T-helper 1 cell treated with Interleukin-12 subunit alpha and Interleukin-12 subunit beta and Interleukin-4 antibody, amounts not matched to agents 30 ng/mL and 1 ng/mL, for 36 hours (primary cell): ENCODE measurements around the gene NCAM2. TPM values are rescaled to one million over a fixed set of nuclear protein-coding genes. Genes with fewer than 3 reads are reported as not detected.
"Not testable (repeated sequence)": the region's sequence is repeated elsewhere in the genome, so short reads cannot be mapped to it uniquely, and the experiment has no call there.

ENCODE experiments used
- intact Hi-C: fragments of 100-400 bp; cut with micrococcal nuclease; formaldehyde crosslinking; loops from one replicate; pipeline ENCODE4 v1.15.1; 2024
- total RNA-seq: library from RNA; stranded (reverse); gene quantifications from 2 replicates; pipeline ENCODE4 v1.2.3, GENCODE V29; 2022

Gene NCAM2
- total RNA-seq, 1 donor from 2014 or later, result not detected

- intact Hi-C loops, result no loop called here
Measured at GRCh38 chr21:21297211-21297610, 299.0 kb downstream of the NCAM2 start.

GRCh38 chr21:21301013-21301412 is 302.8 kb downstream of the NCAM2 start:
- intact Hi-C loops, result no loop called here

GRCh38 chr21:21309510-21309909 is 311.3 kb downstream of the NCAM2 start:
- intact Hi-C loops, result no loop called here

- intact Hi-C loops, result no loop called here
Measured at GRCh38 chr21:21324297-21324696, 326.1 kb downstream of the NCAM2 start.

- intact Hi-C loops, result no loop called here
Measured at GRCh38 chr21:21332492-21332891, 334.3 kb downstream of the NCAM2 start.

GRCh38 chr21:21341041-21341440 is 342.8 kb downstream of the NCAM2 start:
- intact Hi-C loops, result no loop called here

GRCh38 chr21:21345296-21345695 is 347.1 kb downstream of the NCAM2 start:
- intact Hi-C loops, result no loop called here

GRCh38 chr21:21345872-21346271 is 347.7 kb downstream of the NCAM2 start:
- intact Hi-C loops, result no loop called here

GRCh38 chr21:21366277-21366676 is 368.1 kb downstream of the NCAM2 start:
- intact Hi-C loops, result no loop called here

- intact Hi-C loops, result no loop called here
Measured at GRCh38 chr21:21367583-21367982, 369.4 kb downstream of the NCAM2 start.

- intact Hi-C loops, result loop anchor here (1.0 kb wide), 1 partner anchor 210 kb away; no protein-coding TSS in a partner anchor
Measured at GRCh38 chr21:21373969-21374368, 375.8 kb downstream of the NCAM2 start.

- intact Hi-C loops, result no loop called here
Measured at GRCh38 chr21:21383126-21383525, 384.9 kb downstream of the NCAM2 start.

GRCh38 chr21:21384977-21385376 is 386.8 kb downstream of the NCAM2 start:
- intact Hi-C loops, result no loop called here

GRCh38 chr21:21385404-21385803 is 387.2 kb downstream of the NCAM2 start:
- intact Hi-C loops, result no loop called here

- intact Hi-C loops, result no loop called here
Measured at GRCh38 chr21:21387916-21388315, 389.7 kb downstream of the NCAM2 start.

GRCh38 chr21:21394064-21394463 is 395.9 kb downstream of the NCAM2 start:
- intact Hi-C loops, result no loop called here

- intact Hi-C loops, result no loop called here
Measured at GRCh38 chr21:21396424-21396823, 398.2 kb downstream of the NCAM2 start.

GRCh38 chr21:21397464-21397863 is 399.3 kb downstream of the NCAM2 start:
- intact Hi-C loops, result no loop called here

- intact Hi-C loops, result no loop called here
Measured at GRCh38 chr21:21401444-21401843, 403.2 kb downstream of the NCAM2 start.

GRCh38 chr21:21402187-21402586 is 404.0 kb downstream of the NCAM2 start:
- intact Hi-C loops, result not testable (repeated sequence)

GRCh38 chr21:21404261-21404660 is 406.1 kb downstream of the NCAM2 start:
- intact Hi-C loops, result not testable (repeated sequence)

GRCh38 chr21:21406921-21407320 is 408.7 kb downstream of the NCAM2 start:
- intact Hi-C loops, result no loop called here

- intact Hi-C loops, result no loop called here
Measured at GRCh38 chr21:21412096-21412495, 413.9 kb downstream of the NCAM2 start.

- intact Hi-C loops, result no loop called here
Measured at GRCh38 chr21:21415741-21416140, 417.5 kb downstream of the NCAM2 start.
